Upper lobe of left lung (tissue), 6 donors: ENCODE measurements around the gene GPR15. TPM values are rescaled to one million over a fixed set of nuclear protein-coding genes. Genes with fewer than 3 reads are reported as not detected.

ENCODE experiments used
- ATAC-seq, 2 donors: fragments of 200-7000 bp; cut with Tn5 transposase; one replicate each; pipeline ENCODE4 v1.9.1; 2022; ENCODE audit warnings: mild to moderate bottlenecking in 2 of 2, moderate library complexity in 2 of 2; ENCODE audit not compliant: low FRiP score in 2 of 2
- DNase-seq, 2 donors: peaks; one replicate each; pipeline ENCODE4 v3.0.0-alpha.2; 2019 to 2020
- H3K27ac ChIP-seq, 4 donors: fragments of 200-600 bp; sonication (generic); one replicate each; pipeline ENCODE4 v1.5.1; 2016 to 2019
- H3K27me3 ChIP-seq, 4 donors: fragments of 200-600 bp; sonication (generic); one replicate each; pipeline ENCODE4 v1.5.1; 2017 to 2019
- H3K36me3 ChIP-seq, 4 donors: fragments of 200-600 bp; sonication (generic); one replicate each; pipeline ENCODE4 v1.5.1; 2016 to 2019
- H3K4me1 ChIP-seq, 4 donors: fragments of 200-600 bp; sonication (generic); one replicate each; pipeline ENCODE4 v1.5.1; 2018 to 2019
- H3K4me3 ChIP-seq, 4 donors: fragments of 200-600 bp; sonication (generic); one replicate each; pipeline ENCODE4 v1.5.1; 2017 to 2019; ENCODE audit warnings: mild to moderate bottlenecking in 2 of 4, moderate library complexity in 1 of 4
- H3K9me3 ChIP-seq, 4 donors: fragments of 200-600 bp; sonication (generic); one replicate each; pipeline ENCODE4 v1.5.1; 2018 to 2019
- CTCF ChIP-seq, 6 experiments: fragments of 450-650 bp in 4 of 6; fragments of 200-600 bp in 2 of 6; sonication (generic) in 2 of 6; IDR thresholded peaks; one replicate each; pipeline ENCODE4 v1.5.1; 2016 to 2019; ENCODE audit warnings: antibody characterized with exemption in 6 of 6
- EP300 ChIP-seq, 4 donors: sonication (generic); formaldehyde crosslinking; IDR thresholded peaks; one replicate each; pipeline ENCODE4 v1.5.1; 2017; ENCODE audit warnings: antibody characterized with exemption in 4 of 4, control low read depth in 2 of 4
- POLR2A ChIP-seq, 4 donors: fragments of 450-650 bp; IDR thresholded peaks; one replicate each; pipeline ENCODE4 v1.5.1; 2016 to 2017; ENCODE audit warnings: antibody characterized with exemption in 4 of 4, mild to moderate bottlenecking in 2 of 4
- POLR2AphosphoS5 ChIP-seq, 2 donors: sonication (generic); formaldehyde crosslinking; IDR thresholded peaks; one replicate each; pipeline ENCODE4 v1.5.1; 2017; ENCODE audit warnings: antibody characterized with exemption in 2 of 2
- WGBS, 2 donors: methylation state at CpG; one replicate each; pipeline ENCODE4 v1.1.5; 2017 to 2018; 5-methylcytosine and 5-hydroxymethylcytosine counted together
- total RNA-seq, 6 donors: library from RNA; depleted of rRNA in 4 of 6; stranded (reverse); fragments of >200 nt in 4 of 6; gene quantifications; one replicate each; pipeline versions ENCODE4 v1.1.0 to v1.2.1, GENCODE V29; 2016 to 2021
- donor health status: DM: no; HTN: no; CAD: no; lungs with moderate emphysema.
- donor health status: DM: no; HTN: yes; CAD: no; lungs with severe emphysema.

The GPR15 gene
- total RNA-seq, 6 donors from 2014 or later = 0.98 to 2.1 (median 1.1) TPM; not detected in 2

GRCh38 chr3:98519351-98519750 lies 12.4 kb upstream of the GPR15 start:
- no peak for TF ChIP-seq CTCF (IDR thresholded peaks at IDR 0.05)
- no peak for TF ChIP-seq EP300 (IDR thresholded peaks at IDR 0.05)
- no peak for TF ChIP-seq POLR2AphosphoS5 (IDR thresholded peaks at IDR 0.05)
- TF ChIP-seq POLR2A (IDR thresholded peaks at IDR 0.05) = no peak
- ATAC-seq (no peak), DNase-seq (no peak)
- H3K4me1 ChIP-seq = peaks cover 12 to 27% (median 18%) of the 10 kb centered on the region in 4 donors
- no peaks in the 10 kb centered on the region for H3K27me3 ChIP-seq
- H3K36me3 ChIP-seq = peaks cover 0 to 54% (median 11%) of the 10 kb centered on the region in 4 donors
- WGBS, 2 donors = 88 to 95% methylated on average over 1 of the region's 1 CpG
- no peak overlapping the region for H3K27ac ChIP-seq
- H3K4me3 ChIP-seq = no peak overlapping the region
- no peaks in the 10 kb centered on the region for H3K9me3 ChIP-seq

GRCh38 chr3:98521897-98522543 lies 9.8 kb upstream of the GPR15 start:
- H3K27ac ChIP-seq = peak overlapping the region; percentile 92 to 99 (median 96)
- peak overlapping the region; percentile 43 to 78 (median 76) for H3K4me3 ChIP-seq
- no peaks in the 10 kb centered on the region for H3K27me3 ChIP-seq
- peaks cover 0 to 29% (median 0%) of the 10 kb centered on the region in 4 donors for H3K36me3 ChIP-seq
- 0 to 1% methylated on average over 16 of the region's 16 CpGs for WGBS, 2 donors
- TF ChIP-seq CTCF (IDR thresholded peaks at IDR 0.05) (no peak), POLR2AphosphoS5 (IDR thresholded peaks at IDR 0.05) (peak in 1 of 2 donors; percentile 11)
- H3K4me1 ChIP-seq = peaks cover 12 to 27% (median 18%) of the 10 kb centered on the region in 4 donors
- H3K9me3 ChIP-seq = no peaks in the 10 kb centered on the region
- ATAC-seq (peak; percentile 71 to 74), DNase-seq (peak in 1 of 2 donors; percentile 61)

- peak within 1 kb of the TSS; percentile 92 to 99 (median 96) for H3K27ac ChIP-seq
- TF ChIP-seq POLR2AphosphoS5 (IDR thresholded peaks at IDR 0.05) (peak; percentile 82 to 91), EP300 (IDR thresholded peaks at IDR 0.05) (no peak), POLR2A (IDR thresholded peaks at IDR 0.05) (peak in 2 of 4 donors; percentile 90 to 94), CTCF (IDR thresholded peaks at IDR 0.05) (peak in 1 of 6 experiments; percentile 18)
- peak; percentile 99 to 100 for DNase-seq
- WGBS, 2 donors = 0 to 1% methylated on average over 9 to 56 of the region's 63 CpGs
- no peaks in the 10 kb centered on the region for H3K9me3 ChIP-seq
- ATAC-seq = peak; percentile 100
- peaks cover 0 to 22% (median 0%) of the 10 kb centered on the region in 4 donors for H3K36me3 ChIP-seq
- no peaks in the 10 kb centered on the region for H3K27me3 ChIP-seq
- peaks cover 12 to 27% (median 18%) of the 10 kb centered on the region in 4 donors for H3K4me1 ChIP-seq
- H3K4me3 ChIP-seq = peak within 1 kb of the TSS; percentile 43 to 78 (median 76)
Observed at GRCh38 chr3:98522544-98523281, 9.1 kb upstream of the GPR15 start, which contains the start of gene CLDND1. TSS of gene CLDND1 (minus strand) at chr3:98522902. CDS start at chr3:98521424, 1,478 bp downstream.

DNA sequence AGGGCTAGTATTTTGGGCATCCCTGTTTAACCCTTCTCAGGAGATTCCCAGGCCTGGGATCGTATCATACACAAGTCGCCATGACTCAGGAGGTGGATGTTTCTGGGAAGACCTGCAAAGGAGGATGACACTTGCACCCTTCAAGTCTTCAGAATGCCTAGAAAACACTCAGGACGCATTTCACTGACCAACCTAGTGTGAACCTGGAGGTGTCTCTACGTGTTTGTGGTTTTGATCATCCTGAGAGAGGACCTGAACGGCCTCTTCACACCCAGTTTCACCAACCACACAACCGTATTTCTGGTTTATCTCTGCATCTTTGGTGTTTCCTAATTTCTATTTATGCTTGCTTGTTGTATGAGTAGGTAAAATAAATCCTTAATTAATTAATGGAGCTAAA lies 6.3 kb upstream of the GPR15 start:
- ATAC-seq = no peak
- H3K36me3 ChIP-seq = peaks cover 0 to 4% (median 0%) of the 10 kb centered on the region in 4 donors
- no peaks in the 10 kb centered on the region for H3K27me3 ChIP-seq
- no peaks in the 10 kb centered on the region for H3K9me3 ChIP-seq
- H3K27ac ChIP-seq = no peak overlapping the region
- no peak for TF ChIP-seq POLR2A (IDR thresholded peaks at IDR 0.05)
- no peak for TF ChIP-seq POLR2AphosphoS5 (IDR thresholded peaks at IDR 0.05)
- no peak for TF ChIP-seq CTCF (IDR thresholded peaks at IDR 0.05)
- TF ChIP-seq EP300 (IDR thresholded peaks at IDR 0.05) = no peak
- WGBS, 2 donors = 78 to 86% methylated on average over 6 of the region's 6 CpGs
- peaks cover 11 to 17% (median 13%) of the 10 kb centered on the region in 4 donors for H3K4me1 ChIP-seq
- no peak overlapping the region for H3K4me3 ChIP-seq
- no peak for DNase-seq
